Keratinocyte (primary cell): Measurements from ENCODE around the gene ABHD18.

Source experiments
- EZH2 ChIP-seq: IDR thresholded peaks from one replicate; pipeline ENCODE4 v1.6.1; 2012; ENCODE audit warnings: inconsistent platforms, mild to moderate bottlenecking, low read length, moderate library complexity
- TF ChIP-seq, protein P1 (sequence below), 3 experiments: IDR thresholded peaks in 1 of 3; conservative IDR thresholded peaks in 1 of 3; optimal IDR thresholded peaks in 1 of 3; 2 replicates in 2 of 3; 3 replicates in 1 of 3; pipeline versions ENCODE3 to v1.5.1; 2011; ENCODE audit warnings: low read length in 3 of 3, mild to moderate bottlenecking in 3 of 3, moderate library complexity in 2 of 3, control low read depth in 1 of 3, inconsistent platforms in 1 of 3; ENCODE audit not compliant: insufficient read depth in 2 of 3; ENCODE audit errors: extremely low read depth in 1 of 3

DNA sequence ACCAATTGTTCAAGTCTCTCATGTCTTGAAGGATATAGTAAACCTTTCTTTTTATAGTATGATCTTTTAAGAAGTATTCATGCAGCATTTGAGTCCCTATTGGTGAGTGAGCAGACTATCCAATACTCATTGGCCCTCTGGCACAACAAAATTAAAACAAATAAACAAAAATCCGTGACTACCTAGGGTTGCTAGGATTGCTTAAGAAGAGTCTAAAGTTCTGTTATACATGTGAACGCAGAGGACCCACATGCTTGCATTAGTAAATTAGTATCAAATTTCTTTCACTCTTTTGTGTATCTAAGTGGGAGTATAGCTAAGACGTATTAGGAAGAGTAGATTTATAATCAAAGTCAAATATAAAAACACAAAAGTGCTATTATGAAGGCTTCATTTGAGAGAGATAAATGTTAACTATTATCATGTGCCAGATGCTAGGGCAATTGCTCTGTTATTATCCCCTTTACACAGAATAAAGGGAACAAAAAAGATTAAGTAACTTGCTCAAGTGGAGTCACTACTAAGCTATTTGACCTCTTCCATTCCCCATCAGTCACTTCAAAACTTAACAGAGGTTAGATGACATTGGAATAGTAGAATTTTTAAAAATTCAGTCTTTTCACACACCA is 66.7 kb downstream of the ABHD18 start:
- TF ChIP-seq, protein P1, sequence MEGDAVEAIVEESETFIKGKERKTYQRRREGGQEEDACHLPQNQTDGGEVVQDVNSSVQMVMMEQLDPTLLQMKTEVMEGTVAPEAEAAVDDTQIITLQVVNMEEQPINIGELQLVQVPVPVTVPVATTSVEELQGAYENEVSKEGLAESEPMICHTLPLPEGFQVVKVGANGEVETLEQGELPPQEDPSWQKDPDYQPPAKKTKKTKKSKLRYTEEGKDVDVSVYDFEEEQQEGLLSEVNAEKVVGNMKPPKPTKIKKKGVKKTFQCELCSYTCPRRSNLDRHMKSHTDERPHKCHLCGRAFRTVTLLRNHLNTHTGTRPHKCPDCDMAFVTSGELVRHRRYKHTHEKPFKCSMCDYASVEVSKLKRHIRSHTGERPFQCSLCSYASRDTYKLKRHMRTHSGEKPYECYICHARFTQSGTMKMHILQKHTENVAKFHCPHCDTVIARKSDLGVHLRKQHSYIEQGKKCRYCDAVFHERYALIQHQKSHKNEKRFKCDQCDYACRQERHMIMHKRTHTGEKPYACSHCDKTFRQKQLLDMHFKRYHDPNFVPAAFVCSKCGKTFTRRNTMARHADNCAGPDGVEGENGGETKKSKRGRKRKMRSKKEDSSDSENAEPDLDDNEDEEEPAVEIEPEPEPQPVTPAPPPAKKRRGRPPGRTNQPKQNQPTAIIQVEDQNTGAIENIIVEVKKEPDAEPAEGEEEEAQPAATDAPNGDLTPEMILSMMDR (optimal IDR thresholded peaks at IDR 0.05 in 1 of 3, IDR thresholded peaks at IDR 0.05 in 1 of 3, conservative IDR thresholded peaks at IDR 0.05 in 1 of 3; ENCODE audit: extremely low read depth in 1 of 3, insufficient read depth in 2 of 3, low read length in 3 of 3) = no peak
- TF ChIP-seq EZH2 = no peak
